HepG2 (cell line): Measurements from ENCODE around the gene MAP2K2. TPM values are rescaled to one million over a fixed set of nuclear protein-coding genes. Genes with fewer than 3 reads are reported as not detected.

Experiments used
- ATAC-seq: fragments of 200-7000 bp; cut with Tn5 transposase; 3 replicates; pipeline ENCODE4 v1.9.1; 2020; ENCODE audit warnings: mild to moderate bottlenecking, moderate library complexity
- BruUV-seq: library from RNA; stranded (reverse); fragments of 400-500 nt; replicated peaks from 2 replicates; lab custom pipeline; 2021; lab: Mats Ljungman, UMichigan
- CTCF ChIA-PET: fragments of 300-600 bp; formaldehyde crosslinking; extraction: SDS; loops from one replicate; lab custom pipeline; 2021; ENCODE audit warnings: low total read pairs, inconsistent platforms, low intra/inter-chr PET ratio; lab: Yijun Ruan, JAX
- POLR2A ChIA-PET: fragments of 350-600 bp; sonication (Branson Sonifier 250); formaldehyde crosslinking; loops from one replicate; lab custom pipeline; 2020; ENCODE audit warnings: antibody characterized with exemption, inconsistent platforms; lab: Yijun Ruan, JAX
- DNase-seq: peaks from one replicate; pipeline ENCODE4 v3.0.0-alpha.2; 2015; ENCODE audit warnings: low spot score
- FAIRE-seq: peaks from 3 replicates; lab custom pipeline; 2011; peaks lifted over from hg19 to GRCh38; lab: Jason Lieb, UNC
- H2AFZ ChIP-seq: one replicate; pipeline ENCODE4 v1.6.1; 2011; ENCODE audit warnings: low read length, inconsistent platforms
- H3K27ac ChIP-seq: fragments of 300-600 bp; 3 replicates; pipeline ENCODE4 v1.8.0; 2011; ENCODE audit warnings: mixed run types, mild to moderate bottlenecking, mixed read lengths, low read length, inconsistent platforms; ENCODE audit not compliant: insufficient read depth; ENCODE audit errors: extremely low read length
- H3K27me3 ChIP-seq, 2 experiments: fragments of 200-600 bp in 1 of 2; 2 replicates in 1 of 2; 3 replicates in 1 of 2; pipeline versions ENCODE4 v1.6.0 to v1.8.0; 2011; ENCODE audit warnings: low read length in 2 of 2, mild to moderate bottlenecking in 2 of 2, moderate library complexity in 2 of 2, inconsistent platforms in 1 of 2; ENCODE audit not compliant: insufficient read depth in 2 of 2, control insufficient read depth in 1 of 2
- H3K36me3 ChIP-seq, 2 experiments: fragments of 200-600 bp in 1 of 2; replicated peaks in 1 of 2; 2 replicates in 1 of 2; 3 replicates in 1 of 2; pipeline versions ENCODE4 v1.5.1 to v1.8.0; 2011; ENCODE audit warnings: low read length in 2 of 2, inconsistent platforms in 1 of 2; ENCODE audit not compliant: insufficient read depth in 2 of 2, control insufficient read depth in 1 of 2
- H3K4me1 ChIP-seq: 2 replicates; pipeline ENCODE4 v1.5.1; 2012; ENCODE audit warnings: low read length, inconsistent platforms; ENCODE audit not compliant: insufficient read depth
- H3K4me2 ChIP-seq: 2 replicates; pipeline ENCODE4 v1.6.0; 2011; ENCODE audit warnings: low read depth, low read length, inconsistent platforms
- H3K4me3 ChIP-seq, 3 experiments: fragments of 200-600 bp in 1 of 3; sonication (generic), shearing (Covaris generic) in 1 of 3; replicated peaks in 1 of 3; 2 replicates each; pipeline ENCODE4 v1.5.1; 2011 to 2016; ENCODE audit warnings: low read length in 3 of 3, inconsistent platforms in 2 of 3, low read depth in 2 of 3, mild to moderate bottlenecking in 2 of 3, control low read depth in 1 of 3, mixed read lengths in 1 of 3; ENCODE audit not compliant: insufficient read depth in 1 of 3
- H3K79me2 ChIP-seq: one replicate; pipeline ENCODE4 v1.6.1; 2011; ENCODE audit warnings: low read length, inconsistent platforms; ENCODE audit not compliant: insufficient read depth
- H3K9ac ChIP-seq: 2 replicates; pipeline ENCODE4 v1.6.0; 2011; ENCODE audit warnings: mild to moderate bottlenecking, low read depth, low read length, inconsistent platforms; ENCODE audit not compliant: insufficient read depth
- H3K9me3 ChIP-seq: 2 replicates; pipeline ENCODE4 v1.5.1; 2012; ENCODE audit warnings: mild to moderate bottlenecking, low read length
- H4K20me1 ChIP-seq: 2 replicates; pipeline ENCODE4 v1.6.0; 2011; ENCODE audit warnings: inconsistent platforms, mild to moderate bottlenecking, low read length, moderate library complexity; ENCODE audit not compliant: insufficient read depth
- ARHGAP35 ChIP-seq: sonication (generic); formaldehyde crosslinking; IDR thresholded peaks from 2 replicates; pipeline ENCODE4 v1.9.0; 2022; ENCODE audit warnings: mild to moderate bottlenecking, inconsistent platforms, moderate library complexity, missing genetic modification reagents, borderline replicate concordance
- FOSL2 ChIP-seq: sonication (generic); formaldehyde crosslinking; IDR thresholded peaks from 2 replicates; pipeline ENCODE4 v1.4.0; 2020; ENCODE audit warnings: missing genetic modification reagents
- HOXA9 ChIP-seq: sonication (generic); formaldehyde crosslinking; IDR thresholded peaks from 2 replicates; pipeline ENCODE4 v1.8.1; 2022; ENCODE audit warnings: missing genetic modification reagents, mild to moderate bottlenecking, moderate library complexity, borderline replicate concordance
- JARID2 ChIP-seq: sonication (generic); formaldehyde crosslinking; IDR thresholded peaks from 2 replicates; pipeline ENCODE4 v1.8.1; 2023; ENCODE audit warnings: missing genetic modification reagents, inconsistent platforms; ENCODE audit not compliant: insufficient replicate concordance
- MXI1 ChIP-seq: IDR thresholded peaks from 3 replicates; pipeline ENCODE4 v1.6.1; 2012; ENCODE audit warnings: low read depth, low read length, inconsistent platforms, borderline replicate concordance
- NR2F2 ChIP-seq: IDR thresholded peaks from 2 replicates; pipeline ENCODE4 v1.6.1; 2012; ENCODE audit warnings: low read depth, inconsistent platforms, borderline replicate concordance
- PHF8 ChIP-seq: sonication (generic); formaldehyde crosslinking; IDR thresholded peaks from 2 replicates; pipeline ENCODE4 v1.5.0; 2020; ENCODE audit warnings: missing genetic modification reagents
- PPARG ChIP-seq: conservative IDR thresholded peaks from 2 replicates; pipeline ENCODE4 v1.6.1; 2016; ENCODE audit warnings: missing biosample characterization, missing genetic modification reagents
- RCOR2 ChIP-seq: IDR thresholded peaks from 2 replicates; pipeline ENCODE4 v1.6.1; 2016; ENCODE audit warnings: missing biosample characterization, missing genetic modification reagents
- RELA ChIP-seq: sonication (generic); formaldehyde crosslinking; IDR thresholded peaks from 2 replicates; pipeline ENCODE4 v1.4.0; 2020; ENCODE audit warnings: missing genetic modification reagents
- SNAPC5 ChIP-seq: sonication (generic); formaldehyde crosslinking; IDR thresholded peaks from 2 replicates; pipeline ENCODE4 v1.8.1; 2023; ENCODE audit warnings: mild to moderate bottlenecking, missing genetic modification reagents, borderline replicate concordance
- TARDBP ChIP-seq: sonication (generic); formaldehyde crosslinking; IDR thresholded peaks from 2 replicates; pipeline ENCODE4 v1.8.0; 2022; ENCODE audit warnings: mild to moderate bottlenecking, missing genetic modification reagents
- ZC3H13 ChIP-seq: sonication (generic); formaldehyde crosslinking; IDR thresholded peaks from 2 replicates; pipeline ENCODE4 v1.8.1; 2023; ENCODE audit warnings: mild to moderate bottlenecking, missing genetic modification reagents, moderate library complexity
- ZNF839 ChIP-seq: sonication (generic); formaldehyde crosslinking; IDR thresholded peaks from 2 replicates; pipeline ENCODE4 v1.4.0; 2020; ENCODE audit warnings: missing genetic modification reagents, mild to moderate bottlenecking, borderline replicate concordance
- WGBS: methylation state at CpG from one replicate; pipeline ENCODE4 v1.1.6; 2017; ENCODE audit warnings: low lambda C conversion rate; 5-methylcytosine and 5-hydroxymethylcytosine counted together
- in situ Hi-C: cut with HindIII; loops from 2 replicates; pipeline ENCODE4 v1.10.0; 2017; ENCODE audit warnings: low pct_unique_long_range_greater_than_20kb; ENCODE audit not compliant: extremely low pct_ligation_motif_present
- intact Hi-C: fragments of 100-400 bp; cut with micrococcal nuclease; formaldehyde crosslinking; loops from one replicate; pipeline ENCODE4 v1.10.0; 2022; ENCODE audit not compliant: unreplicated experiment
- polyA plus RNA-seq, 8 experiments: library from polyadenylated mRNA; depleted of rRNA in 3 of 8; stranded (reverse) in 7 of 8; unstranded in 1 of 8; fragments of >200 nt; fragmentation: Illumina TruSeq in 4 of 8; extraction: Trizol in 4 of 8; gene quantifications; 2 replicates each; pipeline versions ENCODE4 v1.2.1 to v1.2.3, GENCODE V29; 2011 to 2016; ENCODE audit warnings: low read depth in 4 of 8, missing spikeins in 1 of 8, mixed read lengths in 1 of 8; ENCODE audit not compliant: insufficient read depth in 1 of 8
- total RNA-seq, 5 experiments: library from RNA; depleted of rRNA; stranded (reverse); fragments of >200 nt; fragmentation: Illumina TruSeq; extraction: Trizol; gene quantifications; 2 replicates each; pipeline ENCODE4 v1.2.3, GENCODE V29; 2016; ENCODE audit warnings: low read depth in 1 of 5
- TF ChIP-seq, protein P1 (sequence below): sonication (generic); formaldehyde crosslinking; IDR thresholded peaks from 2 replicates; pipeline ENCODE4 v1.8.1; 2022; ENCODE audit warnings: low read depth, mild to moderate bottlenecking, missing genetic modification reagents
- TF ChIP-seq, protein P2 (sequence below): sonication (generic); formaldehyde crosslinking; IDR thresholded peaks from 2 replicates; pipeline ENCODE4 v1.4.0; 2020; ENCODE audit warnings: mild to moderate bottlenecking, missing genetic modification reagents

MAP2K2 gene
- total and polyA plus RNA-seq, 2 of the 13 experiments (the other 11 are each of a cell fraction or from before 2014, with no cell fraction given), result 70.3 to 80.9 TPM

- TF ChIP-seq, protein P1, sequence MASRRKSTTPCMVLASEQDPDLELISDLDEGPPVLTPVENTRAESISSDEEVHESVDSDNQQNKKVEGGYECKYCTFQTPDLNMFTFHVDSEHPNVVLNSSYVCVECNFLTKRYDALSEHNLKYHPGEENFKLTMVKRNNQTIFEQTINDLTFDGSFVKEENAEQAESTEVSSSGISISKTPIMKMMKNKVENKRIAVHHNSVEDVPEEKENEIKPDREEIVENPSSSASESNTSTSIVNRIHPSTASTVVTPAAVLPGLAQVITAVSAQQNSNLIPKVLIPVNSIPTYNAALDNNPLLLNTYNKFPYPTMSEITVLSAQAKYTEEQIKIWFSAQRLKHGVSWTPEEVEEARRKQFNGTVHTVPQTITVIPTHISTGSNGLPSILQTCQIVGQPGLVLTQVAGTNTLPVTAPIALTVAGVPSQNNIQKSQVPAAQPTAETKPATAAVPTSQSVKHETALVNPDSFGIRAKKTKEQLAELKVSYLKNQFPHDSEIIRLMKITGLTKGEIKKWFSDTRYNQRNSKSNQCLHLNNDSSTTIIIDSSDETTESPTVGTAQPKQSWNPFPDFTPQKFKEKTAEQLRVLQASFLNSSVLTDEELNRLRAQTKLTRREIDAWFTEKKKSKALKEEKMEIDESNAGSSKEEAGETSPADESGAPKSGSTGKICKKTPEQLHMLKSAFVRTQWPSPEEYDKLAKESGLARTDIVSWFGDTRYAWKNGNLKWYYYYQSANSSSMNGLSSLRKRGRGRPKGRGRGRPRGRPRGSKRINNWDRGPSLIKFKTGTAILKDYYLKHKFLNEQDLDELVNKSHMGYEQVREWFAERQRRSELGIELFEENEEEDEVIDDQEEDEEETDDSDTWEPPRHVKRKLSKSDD (CRISPR knock-in tag), result peak; percentile 68
- TF ChIP-seq ZC3H13 (CRISPR knock-in tag) (peak; percentile 94), HOXA9 (CRISPR knock-in tag) (peak; percentile 16; the same call in 1 of the 2 replicates)
- TF ChIP-seq, all 625 proteins: peak for 29
Measured at GRCh38 chr19:4053423-4054324, 70.2 kb downstream of the MAP2K2 start (continued).

GRCh38 chr19:4052993-4053422 is 70.9 kb downstream of the MAP2K2 start:
- peak; percentile 17 for ATAC-seq
- no TSS peak for BruUV-seq
- Histone ChIP-seq H3K27me3 (no peaks in the 10 kb centered on the region), H3K79me2 (peaks cover 65% of the 10 kb centered on the region), H4K20me1 (peaks cover 45% of the 10 kb centered on the region; the same call in 1 of the 2 replicates), H3K9ac (peak overlapping the region; percentile 31), H3K27ac (peak overlapping the region; percentile 99), H3K36me3 (peaks cover 31 to 60% of the 10 kb centered on the region in 2 experiments), H3K4me2 (peak overlapping the region; percentile 54), H3K4me1 (peaks cover 39% of the 10 kb centered on the region), H3K4me3 (peak overlapping the region in 1 of 3 experiments; percentile 37; a peak in 2 of 6 replicates), H2AFZ (no peak overlapping the region), H3K9me3 (no peaks in the 10 kb centered on the region)
- intact Hi-C loops, result loop anchor here (1.0 to 10.0 kb wide), 2 partner anchors 63 to 92 kb away; no protein-coding TSS in a partner anchor
- DNase-seq, result peak; percentile 36
- in situ Hi-C loops, result no loop called here
- ChIA-PET POLR2A (interaction anchor here (1.2 to 2.6 kb wide), 10 partner anchors 11 to 289 kb away, joined by 3 to 16 read pairs (median 6); partner anchors contain the start of genes EEF2, PIAS4 and ZBTB7A), CTCF (no interaction called here)
- WGBS, result 50% methylated on average over 13 of the region's 13 CpGs
- FAIRE-seq, result no peak
- peak; percentile 23; the same call in 1 of the 3 replicates for TF ChIP-seq MXI1
- 0 out of 2 replicates have a peak, but pooled peaks have one; percentile 15 for TF ChIP-seq ARHGAP35
- 0 out of 2 replicates have a peak, but pooled peaks have one; percentile 18 for TF ChIP-seq ZNF839 (CRISPR knock-in tag)
- no peak for TF ChIP-seq TARDBP (CRISPR knock-in tag)
- no peak for TF ChIP-seq FOSL2 (CRISPR knock-in tag)
- TF ChIP-seq RELA (CRISPR knock-in tag), result no peak
- TF ChIP-seq PPARG (CRISPR knock-in tag), result no peak
- no peak for TF ChIP-seq NR2F2
- TF ChIP-seq RCOR2 (CRISPR knock-in tag), result no peak
- TF ChIP-seq PHF8, result peak; percentile 8; the same call in 1 of the 2 replicates
- TF ChIP-seq, protein P2, sequence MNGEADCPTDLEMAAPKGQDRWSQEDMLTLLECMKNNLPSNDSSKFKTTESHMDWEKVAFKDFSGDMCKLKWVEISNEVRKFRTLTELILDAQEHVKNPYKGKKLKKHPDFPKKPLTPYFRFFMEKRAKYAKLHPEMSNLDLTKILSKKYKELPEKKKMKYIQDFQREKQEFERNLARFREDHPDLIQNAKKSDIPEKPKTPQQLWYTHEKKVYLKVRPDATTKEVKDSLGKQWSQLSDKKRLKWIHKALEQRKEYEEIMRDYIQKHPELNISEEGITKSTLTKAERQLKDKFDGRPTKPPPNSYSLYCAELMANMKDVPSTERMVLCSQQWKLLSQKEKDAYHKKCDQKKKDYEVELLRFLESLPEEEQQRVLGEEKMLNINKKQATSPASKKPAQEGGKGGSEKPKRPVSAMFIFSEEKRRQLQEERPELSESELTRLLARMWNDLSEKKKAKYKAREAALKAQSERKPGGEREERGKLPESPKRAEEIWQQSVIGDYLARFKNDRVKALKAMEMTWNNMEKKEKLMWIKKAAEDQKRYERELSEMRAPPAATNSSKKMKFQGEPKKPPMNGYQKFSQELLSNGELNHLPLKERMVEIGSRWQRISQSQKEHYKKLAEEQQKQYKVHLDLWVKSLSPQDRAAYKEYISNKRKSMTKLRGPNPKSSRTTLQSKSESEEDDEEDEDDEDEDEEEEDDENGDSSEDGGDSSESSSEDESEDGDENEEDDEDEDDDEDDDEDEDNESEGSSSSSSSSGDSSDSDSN (CRISPR knock-in tag), result 0 out of 2 replicates have a peak, but pooled peaks have one; percentile 1
- TF ChIP-seq JARID2 (CRISPR knock-in tag), result no peak
- no peak for TF ChIP-seq SNAPC5 (CRISPR knock-in tag)
